Upper lobe of left lung (tissue), 6 donors: Measurements from ENCODE around the gene MLF2. TPM values are rescaled to one million over a fixed set of nuclear protein-coding genes. Genes with fewer than 3 reads are reported as not detected.

ENCODE experiments used
- ATAC-seq, 2 donors: fragments of 200-7000 bp; cut with Tn5 transposase; one replicate each; pipeline ENCODE4 v1.9.1; 2022; ENCODE audit warnings: mild to moderate bottlenecking in 2 of 2, moderate library complexity in 2 of 2; ENCODE audit not compliant: low FRiP score in 2 of 2
- DNase-seq, 2 donors: peaks; one replicate each; pipeline ENCODE4 v3.0.0-alpha.2; 2019 to 2020
- H3K27ac ChIP-seq, 4 donors: fragments of 200-600 bp; sonication (generic); one replicate each; pipeline ENCODE4 v1.5.1; 2016 to 2019
- H3K27me3 ChIP-seq, 4 donors: fragments of 200-600 bp; sonication (generic); one replicate each; pipeline ENCODE4 v1.5.1; 2017 to 2019
- H3K36me3 ChIP-seq, 4 donors: fragments of 200-600 bp; sonication (generic); one replicate each; pipeline ENCODE4 v1.5.1; 2016 to 2019
- H3K4me1 ChIP-seq, 4 donors: fragments of 200-600 bp; sonication (generic); one replicate each; pipeline ENCODE4 v1.5.1; 2018 to 2019
- H3K4me3 ChIP-seq, 4 donors: fragments of 200-600 bp; sonication (generic); one replicate each; pipeline ENCODE4 v1.5.1; 2017 to 2019; ENCODE audit warnings: mild to moderate bottlenecking in 2 of 4, moderate library complexity in 1 of 4
- H3K9me3 ChIP-seq, 4 donors: fragments of 200-600 bp; sonication (generic); one replicate each; pipeline ENCODE4 v1.5.1; 2018 to 2019
- CTCF ChIP-seq, 6 experiments: fragments of 450-650 bp in 4 of 6; fragments of 200-600 bp in 2 of 6; sonication (generic) in 2 of 6; IDR thresholded peaks; one replicate each; pipeline ENCODE4 v1.5.1; 2016 to 2019; ENCODE audit warnings: antibody characterized with exemption in 6 of 6
- EP300 ChIP-seq, 4 donors: sonication (generic); formaldehyde crosslinking; IDR thresholded peaks; one replicate each; pipeline ENCODE4 v1.5.1; 2017; ENCODE audit warnings: antibody characterized with exemption in 4 of 4, control low read depth in 2 of 4
- POLR2A ChIP-seq, 4 donors: fragments of 450-650 bp; IDR thresholded peaks; one replicate each; pipeline ENCODE4 v1.5.1; 2016 to 2017; ENCODE audit warnings: antibody characterized with exemption in 4 of 4, mild to moderate bottlenecking in 2 of 4
- POLR2AphosphoS5 ChIP-seq, 2 donors: sonication (generic); formaldehyde crosslinking; IDR thresholded peaks; one replicate each; pipeline ENCODE4 v1.5.1; 2017; ENCODE audit warnings: antibody characterized with exemption in 2 of 2
- WGBS, 2 donors: methylation state at CpG; one replicate each; pipeline ENCODE4 v1.1.5; 2017 to 2018; 5-methylcytosine and 5-hydroxymethylcytosine counted together
- total RNA-seq, 6 donors: library from RNA; depleted of rRNA in 4 of 6; stranded (reverse); fragments of >200 nt in 4 of 6; gene quantifications; one replicate each; pipeline versions ENCODE4 v1.1.0 to v1.2.1, GENCODE V29; 2016 to 2021
- donor health status: DM: no; HTN: no; CAD: no; lungs with moderate emphysema.
- donor health status: DM: no; HTN: yes; CAD: no; lungs with severe emphysema.

MLF2 gene
- total RNA-seq, 6 donors from 2014 or later, result 136 to 221 (median 144) TPM

- no peaks in the 10 kb centered on the region for H3K9me3 ChIP-seq
- WGBS, 2 donors, result 74 to 100% methylated on average over 2 to 4 of the region's 4 CpGs
- H3K27ac ChIP-seq, result peak overlapping the region in 3 of 4 donors; percentile 56 to 73 (median 72)
- DNase-seq, result peak in 1 of 2 donors; percentile 58
- no peak overlapping the region for H3K4me3 ChIP-seq
- ATAC-seq, result peak in 1 of 2 donors; percentile 31
- peaks cover 41 to 61% (median 47%) of the 10 kb centered on the region in 4 donors for H3K4me1 ChIP-seq
- TF ChIP-seq POLR2A (IDR thresholded peaks at IDR 0.05) (no peak), POLR2AphosphoS5 (IDR thresholded peaks at IDR 0.05) (no peak)
- peaks cover 0 to 2% (median 0%) of the 10 kb centered on the region in 4 donors for H3K27me3 ChIP-seq
- peaks cover 0 to 21% (median 19%) of the 10 kb centered on the region in 4 donors for H3K36me3 ChIP-seq
Measured at GRCh38 chr12:6771091-6771495, 18.2 kb upstream of the MLF2 start.

- Histone ChIP-seq H3K4me1 (peaks cover 46 to 64% (median 50%) of the 10 kb centered on the region in 4 donors), H3K36me3 (peaks cover 0 to 21% (median 19%) of the 10 kb centered on the region in 4 donors), H3K27me3 (peaks cover 0 to 2% (median 0%) of the 10 kb centered on the region in 4 donors), H3K9me3 (no peaks in the 10 kb centered on the region), H3K27ac (peak overlapping the region in 3 of 4 donors; percentile 56 to 73 (median 72)), H3K4me3 (no peak overlapping the region)
- 89 to 91% methylated on average over 10 of the region's 10 CpGs for WGBS, 2 donors
- ATAC-seq, result no peak
- no peak for DNase-seq
- no peak for TF ChIP-seq EP300 (IDR thresholded peaks at IDR 0.05)
- TF ChIP-seq POLR2A (IDR thresholded peaks at IDR 0.05), result no peak
- TF ChIP-seq POLR2AphosphoS5 (IDR thresholded peaks at IDR 0.05), result no peak
- no peak for TF ChIP-seq CTCF (IDR thresholded peaks at IDR 0.05)
Measured at GRCh38 chr12:6770600-6770999, 17.7 kb upstream of the MLF2 start.

- H3K36me3 ChIP-seq, result peaks cover 0 to 21% (median 19%) of the 10 kb centered on the region in 4 donors
- 82 to 87% methylated on average over 8 to 12 of the region's 12 CpGs for WGBS, 2 donors
- H3K4me1 ChIP-seq, result peaks cover 51 to 69% (median 55%) of the 10 kb centered on the region in 4 donors
- DNase-seq (no peak), ATAC-seq (no peak)
- H3K4me3 ChIP-seq, result no peak overlapping the region
- no peaks in the 10 kb centered on the region for H3K9me3 ChIP-seq
- peaks cover 0 to 2% (median 0%) of the 10 kb centered on the region in 4 donors for H3K27me3 ChIP-seq
- H3K27ac ChIP-seq, result peak overlapping the region in 2 of 4 donors; percentile 56 to 73
- TF ChIP-seq EP300 (IDR thresholded peaks at IDR 0.05) (no peak), POLR2A (IDR thresholded peaks at IDR 0.05) (no peak), CTCF (IDR thresholded peaks at IDR 0.05) (no peak), POLR2AphosphoS5 (IDR thresholded peaks at IDR 0.05) (no peak)
Measured at GRCh38 chr12:6770094-6770493, 17.2 kb upstream of the MLF2 start.

- DNase-seq, result no peak
- peak overlapping the region in 1 of 4 donors; percentile 10 for H3K27ac ChIP-seq
- no peaks in the 10 kb centered on the region for H3K9me3 ChIP-seq
- H3K4me3 ChIP-seq, result no peak overlapping the region
- peaks cover 0 to 21% (median 19%) of the 10 kb centered on the region in 4 donors for H3K36me3 ChIP-seq
- no peak for TF ChIP-seq POLR2A (IDR thresholded peaks at IDR 0.05)
- no peak for TF ChIP-seq CTCF (IDR thresholded peaks at IDR 0.05)
- no peak for TF ChIP-seq POLR2AphosphoS5 (IDR thresholded peaks at IDR 0.05)
- TF ChIP-seq EP300 (IDR thresholded peaks at IDR 0.05), result no peak
- peaks cover 0 to 2% (median 0%) of the 10 kb centered on the region in 4 donors for H3K27me3 ChIP-seq
- ATAC-seq, result no peak
- WGBS, 2 donors, result 59 to 66% methylated on average over 4 of the region's 4 CpGs
- H3K4me1 ChIP-seq, result peaks cover 55 to 74% (median 59%) of the 10 kb centered on the region in 4 donors
Measured at GRCh38 chr12:6769666-6770065, 16.7 kb upstream of the MLF2 start.

- Histone ChIP-seq H3K4me3 (peak overlapping the region in 3 of 4 donors; percentile 54 to 92 (median 60)), H3K27ac (peak overlapping the region in 3 of 4 donors; percentile 85 to 99 (median 86)), H3K27me3 (peaks cover 0 to 2% (median 0%) of the 10 kb centered on the region in 4 donors), H3K4me1 (peaks cover 59 to 81% (median 65%) of the 10 kb centered on the region in 4 donors), H3K9me3 (no peaks in the 10 kb centered on the region), H3K36me3 (peaks cover 0 to 21% (median 19%) of the 10 kb centered on the region in 4 donors)
- no peak for ATAC-seq
- WGBS, 2 donors, result 50 to 65% methylated on average over 6 of the region's 6 CpGs
- TF ChIP-seq EP300 (IDR thresholded peaks at IDR 0.05) (no peak), POLR2AphosphoS5 (IDR thresholded peaks at IDR 0.05) (no peak), CTCF (IDR thresholded peaks at IDR 0.05) (no peak), POLR2A (IDR thresholded peaks at IDR 0.05) (no peak)
- peak in 1 of 2 donors; percentile 53 for DNase-seq
Measured at GRCh38 chr12:6768990-6769389, 16.0 kb upstream of the MLF2 start.
